GM04503 (cell line): ENCODE results near the gene TET2.

Experiments used
- DNase-seq: peaks from one replicate; pipeline ENCODE4 v3.0.0-alpha.2; 2012; ENCODE audit warnings: low read depth

Gene TET2

DNA sequence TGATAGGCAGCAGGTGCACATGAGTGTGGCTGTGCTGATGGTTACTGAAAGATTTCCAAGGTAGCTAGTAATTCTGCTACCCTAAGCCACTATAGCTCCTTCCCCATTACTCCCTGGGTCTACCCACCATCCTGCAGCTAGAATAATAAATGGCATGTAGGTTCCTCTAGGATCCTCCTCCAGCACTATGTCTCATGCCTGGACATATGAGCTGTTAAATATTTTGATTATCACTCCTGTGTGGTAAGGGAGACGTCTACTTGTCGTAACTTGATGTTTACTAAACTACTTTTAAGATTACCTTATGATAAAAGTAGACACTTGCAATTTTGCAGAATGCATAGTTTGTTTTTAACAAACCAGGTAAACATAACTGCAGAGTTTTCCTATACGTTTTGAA, 35.5 kb downstream of the TET2 start:
- DNase-seq, result no peak

DNA sequence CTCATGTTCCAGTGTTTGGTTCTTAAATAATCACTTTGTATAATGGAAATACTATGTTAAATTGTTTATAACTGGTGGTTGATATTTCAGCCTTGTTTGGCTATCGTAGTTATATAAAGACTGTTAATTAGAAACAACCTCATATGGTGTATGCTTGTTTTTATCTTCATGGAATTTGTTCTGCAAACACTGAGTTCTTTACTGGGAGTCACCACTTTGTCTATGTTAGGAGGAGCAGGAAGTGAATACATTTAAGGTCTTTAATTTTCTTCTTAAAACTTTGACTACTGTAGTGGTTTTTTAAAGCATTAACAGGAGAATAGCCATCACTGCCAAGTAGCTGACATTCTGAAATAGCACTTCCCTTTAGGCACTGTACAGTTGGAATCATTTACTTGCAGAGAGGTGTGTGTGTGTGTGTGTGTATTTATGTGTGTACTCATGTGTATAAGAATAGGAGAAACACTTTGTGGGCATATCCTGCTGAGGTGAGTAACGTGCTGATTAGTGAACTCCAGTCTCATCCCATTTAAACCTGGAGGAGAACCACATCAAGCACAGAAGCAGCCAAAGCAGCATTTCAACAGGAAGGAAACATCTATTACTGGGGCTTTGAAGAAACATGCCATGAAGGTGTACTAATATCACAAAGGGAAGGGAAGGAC, 37.8 kb downstream of the TET2 start:
- no peak for DNase-seq

DNA sequence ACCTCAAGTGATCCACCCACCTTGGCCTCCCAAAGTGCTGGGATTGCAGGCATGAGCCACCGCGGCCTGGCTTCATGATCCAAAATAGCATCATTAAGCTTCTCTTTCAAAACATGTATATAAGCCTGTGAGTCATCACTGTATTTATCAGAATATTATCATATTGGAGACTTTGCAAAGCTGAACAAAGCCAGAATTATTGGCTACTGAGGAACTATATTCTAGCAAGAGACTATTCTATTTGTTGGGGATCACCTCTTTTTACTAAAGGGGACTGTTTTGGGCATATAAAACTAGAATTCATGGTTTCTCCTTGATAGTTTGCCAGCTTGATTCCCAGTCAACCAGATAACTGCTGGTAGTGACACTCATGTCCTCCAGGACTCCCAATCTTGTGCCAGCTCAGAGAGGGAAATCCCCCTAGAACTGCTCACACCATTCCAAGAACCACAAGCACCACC, 40.1 kb downstream of the TET2 start:
- DNase-seq, result no peak

DNA sequence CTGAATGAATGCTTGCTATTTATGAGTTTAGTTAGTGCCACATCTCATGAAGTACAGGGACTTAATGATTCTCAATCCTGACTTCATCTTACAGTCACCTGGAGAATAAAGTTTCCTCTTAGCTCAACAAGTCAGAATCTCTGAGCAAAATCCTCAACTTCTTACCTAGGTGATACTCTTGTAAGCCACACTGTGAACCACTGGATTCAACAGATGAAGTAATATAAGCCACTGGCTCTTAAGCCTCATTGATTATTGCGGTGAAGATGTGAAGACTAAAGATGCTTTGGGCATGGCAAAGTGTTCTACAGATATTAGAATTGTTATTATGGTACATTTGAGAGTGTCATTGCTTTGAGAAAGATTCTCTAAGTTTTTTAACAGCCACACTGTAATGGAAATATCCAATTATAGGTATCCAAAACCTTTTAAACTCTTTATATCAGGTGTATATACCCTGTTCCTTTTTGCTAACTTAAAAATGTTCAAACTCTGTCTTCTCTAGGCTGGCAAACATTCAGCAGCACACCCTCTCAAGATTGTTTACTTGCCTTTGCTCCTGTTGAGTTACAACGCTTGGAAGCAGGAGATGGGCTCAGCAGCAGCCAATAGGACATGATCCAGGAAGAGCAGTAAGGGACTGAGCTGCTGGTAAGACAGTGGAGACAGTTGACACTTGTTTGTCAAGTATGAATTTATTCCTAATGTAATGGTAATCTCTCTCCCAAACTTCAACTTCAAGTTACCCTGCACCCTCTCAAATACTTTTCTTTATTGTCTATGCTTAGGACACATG, 43.4 kb downstream of the TET2 start:
- DNase-seq, result no peak

DNA sequence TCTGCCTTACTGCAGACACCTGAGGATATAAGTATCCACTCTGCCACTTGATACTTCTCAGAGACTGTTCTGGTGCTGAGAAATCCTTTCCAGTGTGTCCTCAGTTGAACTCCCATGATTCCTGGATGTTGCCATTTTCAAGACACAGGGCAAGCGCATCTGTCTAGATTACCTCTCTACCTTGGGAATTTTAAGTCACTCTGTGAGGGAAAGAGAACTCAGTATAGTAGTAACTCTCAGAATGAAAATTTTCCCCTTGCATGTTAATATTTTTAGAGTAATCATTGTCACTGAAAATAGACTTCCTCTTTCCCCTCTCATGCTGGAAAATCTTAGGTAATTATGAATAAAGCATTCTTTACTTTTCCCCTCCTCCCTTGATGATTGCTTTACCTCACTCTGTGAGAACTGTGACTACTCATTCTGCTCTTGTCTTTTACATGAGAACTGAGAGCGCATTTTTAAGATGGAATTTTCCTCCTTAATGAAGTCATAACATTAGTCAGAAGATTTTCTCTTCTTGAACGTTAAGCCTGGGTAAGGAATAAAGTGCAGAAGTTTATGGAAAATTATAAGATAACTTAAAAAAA, 45.0 kb downstream of the TET2 start:
- DNase-seq, result no peak

DNA sequence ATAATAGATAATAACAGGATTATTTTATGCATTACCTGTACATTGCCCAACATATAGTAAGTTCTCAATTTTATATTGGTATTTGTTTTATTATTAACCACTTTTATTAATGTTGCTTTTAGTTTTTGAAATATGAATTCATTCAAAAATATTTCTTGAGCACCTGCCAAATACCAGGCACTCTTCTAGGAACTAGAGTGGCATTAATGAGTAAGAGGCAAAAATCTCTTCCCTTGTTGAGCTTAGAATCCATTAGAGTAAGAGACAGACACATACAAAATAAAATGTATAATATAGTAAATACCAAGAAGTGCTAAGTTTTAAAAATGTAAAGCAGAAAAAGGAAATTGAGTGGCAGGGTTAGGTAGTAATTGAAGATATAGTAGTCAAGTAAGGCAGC, 45.8 kb downstream of the TET2 start:
- no peak for DNase-seq

DNA sequence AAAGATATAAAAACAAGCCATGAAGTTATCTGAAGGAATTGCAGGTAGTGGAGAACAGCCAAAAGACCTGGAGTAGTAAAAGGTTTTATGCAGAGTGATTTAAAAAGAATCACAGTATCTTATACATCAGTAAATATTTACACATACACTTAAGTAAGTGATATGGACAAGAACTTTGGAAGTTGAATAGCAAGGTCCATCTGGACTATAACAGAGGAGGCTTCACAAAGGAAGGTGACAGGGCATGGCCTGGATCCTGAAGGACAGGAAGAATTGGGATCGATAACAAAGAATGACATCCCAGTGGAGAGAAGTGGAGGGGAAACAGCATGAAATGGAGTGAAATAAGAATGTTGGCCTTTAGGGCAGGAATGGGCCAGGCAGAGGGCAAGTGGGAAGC, 46.2 kb downstream of the TET2 start:
- no peak for DNase-seq

DNA sequence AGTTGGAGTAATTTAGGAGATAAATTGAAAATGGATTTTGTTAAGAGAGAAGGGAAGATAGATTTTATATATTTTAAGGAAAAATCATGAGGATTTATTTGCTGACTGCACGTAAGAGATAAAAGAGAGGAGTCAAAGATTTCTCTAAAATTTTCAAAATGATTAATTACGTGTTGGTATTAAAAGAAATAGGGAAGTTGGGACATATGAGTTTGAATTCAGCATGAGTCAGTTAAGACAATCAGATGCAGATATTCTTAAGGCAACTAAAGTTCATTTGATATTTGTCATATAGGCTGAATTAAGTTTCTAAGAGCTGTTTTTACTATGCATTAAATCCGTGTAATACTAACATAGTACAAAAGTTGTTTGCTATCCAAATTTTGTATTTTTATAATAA, 46.9 kb downstream of the TET2 start:
- no peak for DNase-seq

DNA sequence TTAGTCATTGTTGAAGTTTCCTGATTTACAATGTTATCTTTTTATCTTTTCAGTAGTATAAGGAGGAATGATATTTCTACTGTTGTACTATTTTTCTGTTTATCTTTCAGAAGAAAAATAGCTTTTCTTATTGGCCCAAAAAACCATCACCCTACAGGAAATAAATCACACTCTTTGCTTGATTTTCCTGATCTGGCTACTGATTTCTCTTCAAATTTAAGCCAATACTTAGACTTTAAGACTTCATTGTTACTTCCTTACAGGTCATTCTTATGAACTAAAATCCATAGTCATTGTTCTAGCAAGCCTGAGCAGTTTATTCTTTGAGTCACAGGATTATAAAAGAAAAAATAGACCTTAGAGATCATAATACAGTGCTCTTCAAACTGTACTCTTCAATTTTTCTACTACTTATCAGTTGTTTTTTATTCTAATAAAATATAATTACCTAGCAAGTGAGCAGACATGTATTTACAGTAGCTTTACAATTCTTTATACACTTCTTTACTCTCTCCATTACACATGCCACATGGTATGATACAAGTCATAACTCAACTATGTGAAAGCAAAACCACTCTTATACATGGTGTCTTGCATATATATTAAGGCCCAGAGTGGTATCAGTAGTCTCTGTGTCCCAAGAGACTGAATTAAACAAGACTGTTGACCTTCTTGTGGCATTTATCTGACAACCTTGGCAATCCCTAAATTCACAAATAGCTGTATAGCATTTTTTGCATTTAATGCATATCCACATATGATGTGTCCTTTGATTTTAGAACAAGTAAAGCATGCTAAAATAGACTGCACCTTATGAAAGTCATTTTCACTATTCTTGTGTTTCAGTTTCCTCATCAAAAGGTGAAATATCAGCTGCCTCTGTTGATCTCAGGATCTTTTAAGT, 47.9 kb downstream of the TET2 start:
- DNase-seq, result no peak

DNA sequence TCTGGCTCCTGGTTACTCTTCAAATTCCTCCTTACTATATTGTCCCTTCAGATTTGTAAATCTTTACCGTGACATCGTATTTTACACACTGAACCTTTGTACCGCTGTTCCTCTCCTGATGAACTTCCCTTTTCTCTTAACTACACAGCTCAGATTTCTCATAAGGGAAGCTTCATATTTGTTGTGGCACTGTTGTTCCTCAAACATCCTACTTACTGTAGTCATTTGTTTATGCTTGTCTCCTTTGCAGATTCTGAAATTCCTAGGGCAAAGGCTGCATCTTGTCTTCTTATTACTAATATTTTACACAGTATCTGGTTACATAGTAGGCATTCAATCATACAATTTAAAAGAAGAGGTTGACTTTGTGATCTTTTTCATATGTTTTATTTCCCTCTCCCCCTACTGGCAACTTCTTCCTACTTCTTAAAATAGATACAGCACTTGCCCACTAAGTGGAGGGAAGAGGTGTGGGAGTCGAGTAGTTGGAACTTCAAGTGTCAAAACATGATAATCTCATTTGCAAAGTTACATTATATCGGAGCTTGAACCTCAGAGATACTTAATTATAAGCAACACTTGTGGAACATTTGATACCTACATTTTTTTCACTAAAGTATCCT, 50.0 kb downstream of the TET2 start:
- DNase-seq, result no peak

DNA sequence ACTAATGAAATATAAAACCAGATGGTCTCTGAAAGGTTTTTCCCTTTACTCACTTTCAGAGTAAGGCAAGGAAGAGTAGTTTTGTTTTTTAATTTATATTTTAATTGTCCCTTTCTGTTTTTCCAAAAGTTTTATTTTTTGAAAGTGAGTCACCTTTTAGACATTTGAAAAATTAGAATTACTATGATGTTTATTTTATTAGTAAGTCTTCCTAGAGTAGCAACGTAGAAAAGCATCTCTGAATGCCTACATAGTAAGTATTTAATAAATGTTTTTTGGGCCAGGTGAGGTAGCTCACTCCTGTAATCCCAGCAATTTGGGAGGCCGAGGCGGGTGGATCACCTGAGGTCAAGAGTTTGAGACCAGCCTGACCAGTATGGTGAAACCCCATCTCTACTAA, 51.1 kb downstream of the TET2 start:
- DNase-seq, result no peak

DNA sequence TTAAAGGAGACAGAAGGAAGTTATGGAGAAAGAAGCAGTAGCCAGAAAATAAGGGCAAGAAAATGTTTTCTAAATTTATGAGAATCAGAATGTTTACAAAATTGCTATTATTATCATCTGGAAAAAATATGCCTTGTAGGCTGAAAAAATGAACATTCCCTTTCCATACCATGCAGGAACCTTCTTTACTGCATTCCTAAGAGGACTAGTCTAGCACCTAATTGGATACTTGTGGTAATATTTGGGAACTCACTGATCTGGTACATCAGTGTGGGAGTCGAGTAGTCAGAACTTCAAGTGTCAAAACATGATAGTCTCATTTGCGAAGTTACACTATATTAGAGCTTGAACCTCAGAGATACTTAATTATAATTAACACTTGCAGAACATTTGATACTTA, 51.9 kb downstream of the TET2 start:
- DNase-seq, result no peak

DNA sequence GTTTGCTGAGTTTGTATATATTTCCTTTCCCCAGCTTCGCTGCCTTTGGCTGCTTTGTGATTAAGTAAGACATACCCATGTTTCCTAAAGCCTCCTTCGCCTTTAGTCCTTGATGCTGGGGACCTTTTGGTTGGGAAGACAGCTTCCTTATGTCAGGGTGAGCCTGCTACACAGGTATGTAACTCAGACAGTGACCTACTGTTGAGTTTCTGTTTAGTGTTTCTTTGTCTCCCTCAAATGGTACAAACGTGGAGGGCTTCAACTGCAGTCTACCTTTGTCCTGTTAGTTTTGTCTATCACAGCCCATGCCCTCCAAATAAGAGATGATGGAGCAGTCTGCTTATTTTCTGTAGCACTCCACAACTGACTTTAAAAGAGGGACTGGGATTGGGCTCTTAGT, 59.5 kb downstream of the TET2 start:
- DNase-seq, result no peak

DNA sequence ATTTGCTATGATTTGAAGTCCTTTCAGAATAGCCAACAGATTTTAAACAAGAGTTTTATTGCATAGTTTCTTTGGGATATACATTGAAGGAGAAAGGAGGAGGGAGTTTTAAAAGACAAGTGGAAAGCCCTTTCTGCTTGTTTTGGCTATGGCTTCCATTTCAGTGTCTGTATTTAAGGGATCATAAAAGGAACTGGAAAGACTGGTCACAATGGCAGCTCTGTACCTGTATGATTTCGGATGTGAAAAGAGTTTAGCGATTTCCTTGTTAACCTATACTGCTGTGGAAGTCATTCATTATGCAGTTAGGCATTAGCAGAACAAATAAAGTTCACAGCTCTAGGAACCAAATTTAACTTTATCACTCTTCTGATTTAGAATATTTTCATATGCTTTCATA, 60.7 kb downstream of the TET2 start:
- DNase-seq, result no peak

DNA sequence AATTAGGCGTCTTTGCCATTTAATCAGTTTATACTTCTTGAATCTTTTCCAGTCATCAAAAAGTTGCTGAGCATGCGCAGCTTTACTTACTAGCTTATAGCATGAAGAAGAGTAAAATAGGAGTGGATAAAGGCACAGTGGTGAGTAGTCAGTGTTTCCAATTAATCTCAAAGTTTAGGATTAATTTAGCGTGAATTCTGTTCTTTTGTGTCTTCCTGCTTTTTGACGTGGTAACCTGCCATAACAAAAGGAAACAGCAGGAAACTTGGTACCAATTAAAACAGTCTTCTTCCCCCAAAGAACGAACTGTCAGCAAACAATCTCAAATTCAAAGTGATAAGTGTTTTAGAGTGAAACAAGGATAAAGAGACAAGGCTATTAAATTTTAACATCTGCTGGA, 61.9 kb downstream of the TET2 start:
- no peak for DNase-seq

DNA sequence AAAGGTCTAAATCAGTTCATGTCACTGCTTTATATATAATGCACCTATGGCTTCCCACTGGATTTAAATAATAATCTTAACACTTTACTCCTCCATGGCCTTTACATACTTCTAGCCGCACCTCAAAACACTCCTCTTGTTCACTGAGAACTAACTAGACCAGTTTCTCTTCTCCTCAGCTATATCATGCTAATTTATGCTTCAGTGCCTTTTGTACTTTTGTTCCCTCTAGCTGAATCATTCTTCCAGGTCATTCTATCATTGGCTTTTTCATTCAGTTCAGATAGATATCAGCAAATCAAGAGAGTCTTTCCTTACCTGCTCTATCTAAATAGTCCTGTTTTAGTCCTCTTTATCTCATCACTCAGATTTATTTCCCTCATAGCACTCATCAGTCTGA, 64.2 kb downstream of the TET2 start:
- DNase-seq, result no peak

DNA sequence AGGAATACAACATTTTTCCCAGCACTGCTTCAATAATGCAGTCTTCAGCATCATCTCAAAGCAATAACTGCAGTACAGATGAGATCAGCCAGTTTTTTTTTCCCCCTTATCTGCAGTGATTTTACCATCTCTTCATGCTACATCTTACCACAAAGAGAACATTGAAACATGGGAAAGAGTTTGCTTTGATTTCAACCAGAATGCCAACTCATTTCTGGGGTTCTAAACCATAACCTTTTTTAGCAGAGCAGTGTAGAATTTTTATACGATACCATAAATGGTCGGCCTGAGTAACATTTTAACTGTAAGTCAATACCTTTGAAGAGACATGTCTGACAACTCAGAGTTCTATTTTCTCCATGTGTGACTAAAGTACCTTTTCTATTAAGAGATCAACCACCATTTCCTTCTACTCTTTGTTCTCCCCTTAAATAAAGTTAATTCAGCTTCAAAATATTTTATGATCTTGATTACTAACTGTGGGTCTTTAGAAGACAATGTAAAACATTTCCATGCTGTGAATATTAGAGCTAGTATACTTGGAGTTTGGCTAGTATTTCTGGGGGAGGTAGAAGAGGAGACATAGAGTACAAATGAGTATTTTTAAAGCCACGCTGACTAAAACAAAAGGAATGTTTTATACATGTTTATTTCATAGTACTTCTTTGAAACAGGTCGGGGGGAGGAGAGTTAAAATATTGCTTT, 69.1 kb downstream of the TET2 start:
- DNase-seq, result no peak

DNA sequence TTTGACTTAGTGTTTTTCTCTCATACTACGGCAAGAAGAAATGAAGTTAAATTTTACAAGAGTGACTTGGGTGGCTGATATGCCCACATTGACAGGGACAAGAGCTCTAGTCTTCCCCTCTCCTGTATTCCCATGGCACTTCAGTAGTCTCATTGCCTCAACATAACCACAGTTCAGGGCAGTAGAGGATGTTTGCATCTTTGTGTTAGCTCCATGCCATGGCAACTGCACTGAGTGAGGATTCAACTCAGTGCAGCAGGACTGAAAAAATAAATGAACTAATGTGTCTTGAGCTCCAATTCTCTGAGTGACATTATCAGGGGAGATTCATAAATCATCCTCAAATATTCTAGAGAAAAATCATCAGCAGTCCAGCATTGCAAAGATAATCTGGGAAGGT, 78.8 kb downstream of the TET2 start:
- DNase-seq, result no peak

DNA sequence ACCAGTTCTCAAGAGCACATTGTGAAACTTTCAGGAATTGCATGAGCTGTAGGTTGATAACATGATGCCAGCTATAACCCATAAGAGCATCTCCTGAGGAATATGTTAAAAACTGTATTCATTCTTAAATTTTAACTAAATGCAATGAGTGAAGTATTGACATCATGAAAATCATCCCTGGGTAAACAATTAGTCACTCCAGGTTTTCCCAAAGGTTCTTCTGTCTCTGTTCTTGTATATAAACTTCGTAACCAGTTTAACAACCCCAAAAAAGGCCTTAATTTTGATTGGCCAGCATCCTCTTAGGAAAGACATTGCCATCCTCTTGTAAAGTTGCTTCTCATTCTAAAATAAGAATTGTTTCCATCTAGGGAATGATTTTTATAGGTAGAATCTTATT, 80.4 kb downstream of the TET2 start:
- no peak for DNase-seq

DNA sequence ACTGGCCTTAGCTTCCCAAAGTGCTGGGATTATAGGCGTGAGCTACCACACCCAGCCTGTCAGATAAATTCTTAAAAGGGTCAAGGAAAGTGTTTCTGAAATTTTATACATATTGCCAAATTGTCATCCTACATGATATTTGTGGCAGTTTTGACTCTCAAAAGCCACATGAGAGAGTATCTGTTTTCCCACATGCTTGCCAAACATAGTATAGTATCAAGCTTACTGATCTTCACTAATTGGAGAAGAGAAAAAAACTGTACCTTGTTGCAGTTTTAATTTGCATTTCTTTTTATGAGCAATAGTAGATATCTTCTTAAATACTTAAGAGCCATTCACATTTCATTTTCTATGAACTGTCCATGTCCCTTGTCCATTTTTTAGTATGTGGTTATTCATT, 83.6 kb downstream of the TET2 start:
- no peak for DNase-seq

DNA sequence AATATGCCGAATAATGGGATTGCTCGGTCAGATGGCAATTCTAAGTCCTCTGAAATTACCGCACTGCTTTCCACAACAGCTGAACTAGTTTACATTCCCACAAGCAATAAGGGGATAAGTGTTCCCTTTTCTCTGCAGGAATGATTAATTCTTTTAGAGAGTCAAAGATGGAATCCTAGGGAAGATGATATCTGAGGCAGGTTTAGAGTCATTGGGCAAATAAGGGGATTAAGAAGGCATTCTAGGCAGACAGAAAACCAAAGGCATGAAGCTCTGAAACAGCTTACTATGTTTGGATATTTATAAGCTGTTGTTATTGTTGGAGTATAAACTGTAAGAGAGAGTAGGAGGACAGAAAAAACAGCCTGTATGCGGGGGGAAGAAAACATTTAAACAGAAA, 85.7 kb downstream of the TET2 start:
- DNase-seq, result no peak
